ENCODE results near the gene ATG9A.
A peak's percentile ranks its signal among the peaks of the same experiment; 100 is the strongest.
"Not testable (repeated sequence)": the region's sequence is repeated elsewhere in the genome, so short reads cannot be mapped to it uniquely, and the experiment has no call there.

ATG9A gene

DNA sequence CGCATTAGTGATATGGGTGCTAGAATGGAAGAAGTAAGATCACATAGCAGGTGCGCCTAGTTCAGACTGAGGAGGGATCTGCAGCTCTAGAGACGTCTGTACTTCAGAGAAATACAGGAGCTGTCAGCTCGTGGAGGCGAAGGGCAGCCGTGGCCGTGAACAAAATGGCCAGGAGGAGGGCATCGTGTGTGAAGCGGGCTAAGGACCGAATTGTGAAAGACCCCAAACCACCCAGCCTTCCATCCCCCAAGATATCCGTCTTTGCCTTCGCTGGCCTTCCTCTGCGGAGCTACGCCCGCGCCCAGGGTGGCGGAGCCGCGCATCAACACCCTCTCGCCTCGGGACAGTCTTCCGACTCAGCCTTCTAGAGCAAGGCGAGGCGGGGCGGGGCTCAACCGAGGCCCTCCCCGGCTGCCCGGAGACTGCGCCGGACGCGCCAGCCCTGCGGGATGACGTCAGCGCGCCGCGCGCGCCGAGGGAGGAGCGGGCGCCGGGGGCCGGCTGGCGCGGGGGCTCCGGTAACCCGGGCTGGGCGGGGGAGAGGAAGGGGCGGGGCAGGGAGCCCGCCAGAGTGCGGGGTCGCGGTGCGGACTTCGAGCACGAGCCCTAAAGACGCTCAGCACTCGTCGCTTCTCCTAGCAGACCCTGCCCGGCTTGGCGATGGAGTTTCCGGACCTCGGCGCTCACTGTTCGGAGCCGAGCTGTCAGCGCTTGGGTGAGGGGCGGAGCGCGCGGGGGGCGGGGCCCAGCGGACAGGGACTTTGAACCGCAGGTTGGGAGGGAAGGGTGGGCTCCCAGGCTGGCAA is 22.9 kb downstream of the ATG9A start, which contains the start of gene ZFAND2B:
ZFAND2B (plus strand) TSS at position 455 of the 806 bp plus-strand sequence; CDS start at position 661, 206 bp downstream.
- peak; percentile 89 for DNase-seq (ENCODE audit: low read depth)

DNA sequence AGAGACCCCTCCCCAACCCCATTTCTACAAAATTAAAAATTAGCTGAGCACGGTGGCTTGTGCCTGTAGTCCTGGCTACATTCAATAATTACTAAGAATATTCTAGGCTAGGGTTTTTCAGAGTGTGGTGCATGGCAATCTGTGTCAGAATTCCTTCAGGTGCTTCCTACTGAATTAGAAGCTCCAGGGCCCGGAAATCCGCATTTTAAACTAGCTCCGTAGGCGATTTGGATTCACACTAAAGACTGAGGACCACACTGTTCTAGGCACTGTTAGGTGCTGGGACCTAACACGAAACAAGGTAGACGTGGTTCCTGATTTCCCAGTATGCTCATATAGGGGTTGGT is 23.5 kb downstream of the ATG9A start:
- DNase-seq (ENCODE audit: low read depth) = no peak

DNA sequence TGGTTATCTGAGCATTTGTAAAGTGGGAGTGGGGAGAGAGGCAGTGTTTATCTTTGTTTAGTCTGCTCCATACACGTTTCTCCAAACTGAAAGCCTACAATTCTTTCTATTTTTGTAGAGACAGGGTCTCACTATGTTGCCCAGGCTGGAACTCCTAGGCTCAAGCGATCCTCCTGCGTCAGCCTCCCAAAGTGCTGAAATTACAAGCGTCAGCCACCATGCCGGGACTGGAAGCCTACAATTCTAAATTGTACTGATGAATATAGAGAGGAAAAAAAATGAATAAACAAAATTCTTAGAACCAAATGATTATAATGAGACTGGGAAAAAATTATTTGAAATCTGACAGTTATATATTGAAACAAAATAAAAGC is 24.3 kb downstream of the ATG9A start:
- DNase-seq (ENCODE audit: low read depth) = no peak

DNA sequence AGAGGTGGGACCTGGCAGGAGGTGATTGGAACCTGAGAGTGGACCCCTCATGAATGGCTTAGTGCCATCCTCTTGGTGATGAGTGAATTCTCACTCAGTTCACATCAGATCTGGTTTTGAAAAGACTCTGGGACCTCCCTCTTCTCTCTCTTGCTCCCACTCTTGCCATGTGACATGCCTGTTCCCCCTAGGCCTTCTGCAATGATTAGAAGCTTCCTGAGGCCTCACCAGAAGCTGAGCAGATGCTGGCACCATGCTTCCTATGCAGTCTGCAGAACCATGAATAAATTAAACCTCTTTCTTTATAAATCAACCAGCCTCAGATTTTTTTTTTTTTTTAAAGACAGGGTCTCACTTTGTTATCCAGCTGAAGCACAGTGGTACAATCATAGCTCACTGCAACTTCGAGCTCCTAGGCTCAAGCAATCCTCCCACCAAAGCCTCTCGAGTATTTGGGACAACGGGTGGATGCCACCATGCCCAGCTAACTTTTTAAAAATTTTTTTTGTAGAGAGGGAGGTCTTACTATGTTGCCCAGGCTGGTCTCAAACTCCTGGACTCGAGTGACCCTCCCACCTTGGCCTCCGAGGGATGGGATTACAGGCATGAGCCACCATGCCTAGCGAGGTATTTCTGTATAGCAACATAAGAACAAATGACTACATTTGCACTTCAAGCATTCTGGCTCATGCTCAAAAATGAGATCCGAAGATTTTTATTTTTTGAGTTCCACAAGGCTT is 24.8 kb downstream of the ATG9A start:
- DNase-seq (ENCODE audit: low read depth) = no peak

DNA sequence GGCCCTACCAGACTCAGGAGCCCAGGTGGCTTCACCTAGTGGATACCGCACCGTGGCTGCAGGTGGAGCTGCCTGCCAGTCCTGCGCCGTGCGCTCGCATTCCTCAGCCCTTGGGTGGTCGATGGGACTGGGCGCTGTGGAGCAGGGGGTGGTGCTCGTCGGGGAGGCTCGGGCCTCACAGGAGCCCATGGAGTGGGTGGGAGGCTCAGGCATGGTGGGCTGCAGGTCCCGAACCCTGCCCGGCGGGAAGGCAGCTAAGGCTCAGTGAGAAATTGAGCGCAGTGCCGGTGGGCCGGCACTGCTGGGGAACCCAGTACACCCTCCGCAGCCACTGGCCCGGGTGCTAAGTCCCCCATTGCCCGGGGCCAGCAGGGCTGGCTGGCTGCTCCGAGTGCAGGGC is 28.1 kb downstream of the ATG9A start:
- DNase-seq (ENCODE audit: low read depth) = not testable (repeated sequence)

DNA sequence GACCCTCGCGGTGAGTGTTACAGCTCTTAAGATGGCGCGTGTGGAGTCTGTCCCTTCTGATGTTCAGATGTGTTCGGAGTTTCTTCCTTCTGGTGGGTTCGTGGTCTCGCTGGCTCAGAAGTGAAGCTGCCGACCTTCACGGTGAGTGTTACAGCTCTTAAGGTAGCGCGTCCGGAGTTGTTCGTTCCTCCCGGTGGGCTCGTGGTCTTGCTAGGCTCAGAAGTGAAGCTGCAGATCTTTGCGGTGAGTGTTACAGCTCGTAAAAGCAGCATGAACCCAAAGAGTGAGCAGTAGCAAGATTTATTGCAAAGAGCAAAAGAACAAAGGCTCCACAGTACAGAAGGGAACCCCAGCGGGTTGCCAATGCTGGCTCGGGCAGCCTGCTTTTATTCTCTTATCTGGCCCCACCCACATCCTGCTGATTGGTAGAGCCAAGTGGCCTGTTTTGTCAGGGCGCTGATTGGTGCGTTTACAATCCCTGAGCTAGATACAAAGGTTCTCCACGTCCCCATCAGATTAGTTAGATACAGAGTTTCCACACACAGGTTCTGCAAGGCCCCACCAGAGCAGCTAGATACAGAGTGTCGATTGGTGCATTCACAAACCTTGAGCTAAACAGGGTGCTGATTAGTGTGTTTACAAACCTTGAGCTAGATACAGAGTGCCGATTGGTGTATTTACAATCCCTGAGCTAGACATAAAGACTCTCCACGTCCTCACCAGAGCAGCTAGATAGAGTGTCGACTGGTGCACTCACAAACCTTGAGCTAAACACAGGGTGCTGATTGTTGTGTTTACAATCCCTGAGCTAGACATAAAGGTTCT is 28.7 kb downstream of the ATG9A start:
- DNase-seq (ENCODE audit: low read depth) = not testable (repeated sequence)

DNA sequence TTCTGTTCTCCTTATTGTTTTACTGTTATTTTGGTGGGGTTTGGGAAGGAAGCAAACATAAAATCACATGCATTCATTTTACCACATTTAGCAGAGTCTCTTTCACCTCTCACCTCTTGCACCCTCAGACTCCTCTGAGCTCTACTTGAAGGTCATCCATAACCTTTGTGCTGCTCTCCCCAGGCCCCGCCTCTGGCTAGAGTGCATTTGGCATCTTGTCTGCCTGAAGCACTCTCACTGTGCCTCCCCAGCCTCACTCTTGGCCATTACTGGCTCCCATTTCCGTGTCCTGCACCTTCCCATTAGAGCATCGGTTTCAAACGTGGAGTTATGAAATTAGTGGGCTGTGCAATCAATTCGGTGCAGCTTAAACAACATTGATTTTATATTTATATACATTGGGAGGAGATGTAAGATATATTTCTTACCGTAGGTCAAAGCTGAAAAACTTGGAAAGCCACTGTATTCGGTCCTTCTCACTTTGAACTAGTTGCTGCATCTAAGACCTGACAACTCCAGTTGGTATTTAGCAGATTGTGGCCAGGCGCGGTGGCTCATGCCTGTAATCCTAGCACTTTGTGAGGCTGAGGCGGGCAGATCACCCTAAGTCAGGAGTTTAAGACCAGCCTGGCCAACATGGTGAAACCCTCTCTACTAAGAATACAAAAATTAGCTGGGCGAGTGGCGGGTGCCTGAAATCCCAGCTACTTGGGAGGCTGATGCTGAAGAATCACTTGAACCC is 29.8 kb downstream of the ATG9A start:
- DNase-seq (ENCODE audit: low read depth) = no peak

DNA sequence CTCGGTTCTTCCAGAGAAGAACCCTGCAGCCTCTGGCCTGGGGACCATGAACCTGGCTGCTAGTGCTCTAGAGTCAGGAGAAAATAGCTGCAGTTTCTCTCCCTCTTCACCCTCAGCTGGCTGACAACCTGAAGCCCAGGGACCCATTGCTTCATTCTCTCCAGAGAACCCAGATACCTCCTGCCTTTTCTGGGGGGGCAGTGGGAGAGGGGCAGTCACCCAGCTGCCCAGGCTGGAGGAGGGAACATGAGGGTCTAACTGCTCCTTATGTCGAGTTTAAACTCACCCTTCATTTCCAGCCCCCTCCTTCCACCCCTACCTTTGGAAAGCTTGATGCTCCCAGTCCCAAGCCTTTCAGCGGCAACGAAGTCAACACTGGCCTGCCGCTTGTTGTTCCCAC is 30.5 kb downstream of the ATG9A start:
- DNase-seq (ENCODE audit: low read depth) = no peak

DNA sequence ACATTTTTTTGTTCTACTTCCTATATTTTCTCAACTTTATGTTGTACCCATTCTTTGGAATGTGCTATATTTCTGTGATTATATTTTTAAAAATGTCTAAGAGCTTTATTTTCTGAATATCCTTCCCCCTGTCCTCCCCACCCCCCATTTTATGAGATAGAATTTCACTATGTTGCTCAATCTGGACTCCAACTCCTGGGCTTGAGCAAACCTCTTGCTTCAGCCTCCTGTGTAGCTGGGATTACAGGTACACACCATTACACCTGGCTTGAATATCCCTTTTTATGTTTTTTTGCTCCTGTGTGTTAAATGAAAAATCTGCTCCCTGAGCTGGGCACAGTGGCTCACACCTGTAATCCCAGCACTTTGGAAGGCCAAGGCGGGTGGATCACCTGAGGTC is 32.0 kb downstream of the ATG9A start:
- DNase-seq (ENCODE audit: low read depth) = no peak

DNA sequence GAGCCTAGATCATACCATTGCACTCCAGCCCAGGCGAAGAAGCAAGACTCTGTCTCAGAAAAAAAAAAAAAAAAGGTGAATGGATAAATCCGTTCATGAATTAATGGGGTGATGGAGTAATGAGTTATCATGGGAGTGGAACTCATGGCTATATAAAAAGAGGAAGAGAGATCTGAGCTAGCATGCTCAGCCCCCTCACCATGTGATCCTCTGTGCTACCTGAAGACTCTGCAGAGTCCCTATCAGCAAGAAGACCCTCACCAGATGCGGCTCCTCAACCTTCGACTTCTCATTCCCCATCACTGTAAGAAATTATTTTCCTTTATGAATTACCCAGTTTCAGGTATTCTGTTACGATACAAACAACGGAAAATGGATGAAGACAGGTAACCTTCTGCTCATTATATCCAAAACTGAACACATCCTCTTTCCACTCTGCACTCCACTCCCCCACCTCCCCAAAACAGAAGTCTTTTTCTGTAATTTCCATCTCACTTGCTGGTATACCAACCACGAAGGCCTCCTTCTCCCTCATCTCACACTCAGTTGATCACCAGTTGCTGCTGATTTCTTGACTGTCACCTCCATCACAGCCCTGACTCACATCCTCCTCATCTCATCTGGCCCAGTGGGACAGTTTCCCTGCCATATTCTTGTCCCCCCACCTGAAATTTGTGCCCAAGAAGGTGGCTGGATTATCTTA is 42.5 kb downstream of the ATG9A start:
- no peak for DNase-seq (ENCODE audit: low read depth)

DNA sequence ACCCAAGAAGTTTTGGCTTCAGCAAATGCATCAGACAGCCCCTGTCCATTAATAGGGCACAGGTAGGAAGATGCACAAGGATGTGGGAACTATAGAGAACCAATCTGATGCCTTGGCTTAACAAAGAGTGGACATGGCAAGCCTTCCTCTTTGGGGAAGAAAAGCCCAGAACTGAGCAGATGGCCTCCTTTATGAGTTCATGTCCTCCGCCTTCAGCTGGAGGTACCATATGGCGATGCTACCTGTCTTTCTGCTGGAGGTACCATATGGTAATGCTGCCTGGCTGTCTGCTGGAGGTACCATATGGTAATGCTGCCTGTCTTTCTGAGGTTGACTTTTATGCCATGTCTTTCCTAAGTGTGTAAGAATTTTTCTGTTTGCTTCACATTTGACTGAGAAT is 45.3 kb downstream of the ATG9A start:
- DNase-seq (ENCODE audit: low read depth) = no peak

DNA sequence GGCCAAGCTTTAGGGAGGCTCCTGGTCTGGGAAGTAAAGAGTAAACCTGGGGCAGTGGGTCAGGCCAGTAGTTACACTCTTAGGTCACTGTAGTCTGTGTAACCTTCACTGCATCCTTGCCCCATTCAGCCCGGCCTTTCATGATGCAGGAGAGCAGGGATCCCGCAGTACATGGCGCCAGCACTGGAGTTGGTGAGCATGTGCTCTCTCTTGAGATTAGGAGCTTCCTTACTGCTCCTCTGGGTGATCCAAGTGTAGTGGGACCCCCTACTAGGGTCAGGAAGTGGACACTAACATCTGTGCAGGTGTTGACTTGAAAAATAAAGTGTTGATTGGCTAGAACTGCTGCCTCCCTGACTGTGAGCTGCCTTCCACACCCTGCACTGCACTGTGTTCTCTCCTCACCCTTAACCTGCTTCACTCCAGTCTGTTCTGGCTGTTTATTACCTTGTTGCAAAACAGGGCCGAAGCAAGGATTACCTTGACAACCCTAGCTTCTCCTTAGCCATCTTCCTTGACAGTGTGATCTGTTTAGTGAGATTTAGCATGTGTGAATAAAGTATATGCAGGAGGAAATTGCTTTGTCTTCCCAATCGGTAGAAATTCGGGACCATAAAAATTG is 46.2 kb downstream of the ATG9A start:
- no peak for DNase-seq (ENCODE audit: low read depth)

DNA sequence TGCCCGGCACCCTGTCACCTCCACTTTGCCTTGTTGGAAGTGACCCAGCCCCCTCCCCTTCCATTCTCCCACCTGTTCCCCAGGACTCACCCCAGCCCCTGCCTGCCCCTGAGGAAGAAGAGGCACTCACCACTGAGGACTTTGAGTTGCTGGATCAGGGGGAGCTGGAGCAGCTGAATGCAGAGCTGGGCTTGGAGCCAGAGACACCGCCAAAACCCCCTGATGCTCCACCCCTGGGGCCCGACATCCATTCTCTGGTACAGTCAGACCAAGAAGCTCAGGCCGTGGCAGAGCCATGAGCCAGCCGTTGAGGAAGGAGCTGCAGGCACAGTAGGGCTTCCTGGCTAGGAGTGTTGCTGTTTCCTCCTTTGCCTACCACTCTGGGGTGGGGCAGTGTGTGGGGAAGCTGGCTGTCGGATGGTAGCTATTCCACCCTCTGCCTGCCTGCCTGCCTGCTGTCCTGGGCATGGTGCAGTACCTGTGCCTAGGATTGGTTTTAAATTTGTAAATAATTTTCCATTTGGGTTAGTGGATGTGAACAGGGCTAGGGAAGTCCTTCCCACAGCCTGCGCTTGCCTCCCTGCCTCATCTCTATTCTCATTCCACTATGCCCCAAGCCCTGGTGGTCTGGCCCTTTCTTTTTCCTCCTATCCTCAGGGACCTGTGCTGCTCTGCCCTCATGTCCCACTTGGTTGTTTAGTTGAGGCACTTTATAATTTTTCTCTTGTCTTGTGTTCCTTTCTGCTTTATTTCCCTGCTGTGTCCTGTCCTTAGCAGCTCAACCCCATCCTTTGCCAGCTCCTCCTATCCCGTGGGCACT is 46.9 kb downstream of the ATG9A start:
- no peak for DNase-seq (ENCODE audit: low read depth)

DNA sequence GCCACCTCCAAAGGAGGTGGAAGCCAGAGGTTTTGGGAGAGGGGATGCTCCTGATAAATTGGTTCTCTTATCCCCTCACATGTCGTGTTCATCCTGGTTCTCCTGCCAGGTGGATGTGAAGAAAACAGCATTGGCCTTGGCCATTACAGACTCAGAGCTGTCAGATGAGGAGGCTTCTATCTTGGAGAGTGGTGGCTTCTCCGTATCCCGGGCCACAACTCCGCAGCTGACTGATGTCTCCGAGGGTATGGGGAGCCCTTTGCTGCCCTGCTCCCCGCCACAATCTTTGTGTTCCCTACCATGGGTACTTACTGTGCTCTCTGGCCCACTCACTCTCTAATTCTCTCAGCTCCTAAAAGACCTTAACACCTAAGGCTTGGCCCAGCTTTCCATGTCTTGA is 47.9 kb downstream of the ATG9A start:
- DNase-seq (ENCODE audit: low read depth) = no peak

DNA sequence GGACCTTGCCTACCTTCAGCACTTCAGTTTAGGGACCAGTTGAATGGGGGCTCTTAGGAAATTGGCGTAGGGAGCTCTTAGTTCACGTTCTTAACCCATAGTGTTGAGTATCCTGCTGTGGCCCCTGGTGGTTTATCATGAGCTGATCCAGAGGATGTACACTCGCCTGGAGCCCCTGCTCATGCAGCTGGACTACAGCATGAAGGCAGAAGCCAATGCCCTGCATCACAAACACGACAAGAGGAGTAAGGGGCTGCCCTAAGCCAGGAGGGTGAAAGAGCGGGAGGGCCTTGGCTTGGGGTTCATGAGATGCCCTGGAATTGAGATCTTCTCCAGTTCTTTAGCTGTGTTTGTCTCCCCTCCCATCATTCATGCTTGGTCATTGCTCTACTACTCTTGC is 48.5 kb downstream of the ATG9A start:
- no peak for DNase-seq (ENCODE audit: low read depth)

DNA sequence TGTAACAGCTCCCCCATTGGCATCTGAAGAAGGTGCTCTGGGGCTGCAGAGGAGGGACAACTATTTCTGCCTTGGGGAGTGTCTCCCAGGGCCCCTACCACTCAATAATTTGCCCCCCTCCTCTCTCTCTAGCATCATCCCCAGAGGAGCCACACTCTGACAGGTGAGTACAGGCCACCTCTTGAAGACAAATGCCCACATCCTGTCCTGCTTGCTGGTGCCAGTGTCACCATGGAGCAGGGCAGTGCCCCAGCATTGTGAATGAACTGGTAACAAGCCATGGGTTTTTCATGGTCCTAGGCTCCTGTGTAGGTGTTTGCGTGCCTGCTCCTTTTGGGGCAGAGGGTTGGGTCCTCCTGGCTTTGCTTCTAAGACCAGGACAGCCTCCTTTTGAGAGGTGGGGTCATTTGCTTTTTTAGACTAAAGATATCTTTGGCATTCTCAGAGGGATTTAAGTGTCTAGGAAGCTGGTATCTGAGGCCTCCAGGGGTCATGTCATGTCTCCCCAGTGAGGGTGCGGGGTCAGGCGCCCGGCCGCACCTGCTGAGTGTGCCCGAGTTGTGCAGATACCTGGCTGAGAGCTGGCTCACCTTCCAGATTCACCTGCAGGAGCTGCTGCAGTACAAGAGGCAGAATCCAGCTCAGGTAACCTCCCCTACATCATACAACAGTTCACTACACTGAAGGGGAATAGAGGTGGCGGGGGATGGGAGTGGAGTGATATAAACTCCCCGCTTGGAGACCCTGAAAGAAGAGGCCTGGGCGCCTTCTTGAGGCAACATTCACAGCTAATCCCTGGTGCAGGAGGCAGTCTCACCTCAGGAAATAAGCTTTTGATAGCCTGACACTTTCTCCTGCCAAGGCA is 49.6 kb downstream of the ATG9A start:
- DNase-seq (ENCODE audit: low read depth) = no peak

DNA sequence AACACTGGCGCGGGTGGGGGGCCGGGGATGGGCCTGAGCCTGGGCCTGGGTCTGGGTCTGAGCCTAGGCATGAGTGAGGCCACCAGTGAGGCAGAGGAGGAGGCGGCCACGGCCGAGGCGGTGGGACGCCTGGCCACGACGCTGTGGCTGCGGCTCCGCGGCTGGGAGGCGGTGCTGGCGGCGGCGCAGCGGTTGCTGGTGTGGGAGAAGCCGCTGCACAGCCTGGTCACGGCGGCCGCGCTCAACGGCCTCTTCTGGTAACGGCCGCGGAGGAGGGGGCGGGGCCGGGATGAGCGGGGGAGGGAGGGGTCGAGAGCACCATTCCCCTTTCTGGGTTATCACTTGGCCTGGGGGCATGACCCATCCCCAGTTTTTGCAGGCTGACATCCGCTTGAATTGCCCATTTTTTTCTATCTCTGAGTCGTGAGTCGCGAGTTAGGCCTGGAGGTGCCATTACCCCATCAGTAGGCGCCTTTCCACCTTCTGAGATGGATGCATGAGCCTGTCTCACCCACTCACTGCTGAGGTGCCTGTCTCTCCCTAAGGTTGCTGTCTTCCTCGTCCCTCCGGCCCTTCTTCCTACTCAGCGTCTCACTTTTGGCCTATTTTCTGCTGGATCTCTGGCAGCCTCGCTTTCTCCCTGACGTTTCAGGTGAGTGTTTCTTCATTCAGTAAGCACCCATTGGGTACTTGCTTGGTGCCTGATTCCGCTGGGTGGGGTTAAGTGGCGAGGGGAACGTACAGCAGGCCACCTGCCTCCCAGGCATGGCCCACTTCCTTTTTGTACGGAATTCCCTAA is 50.9 kb downstream of the ATG9A start:
- no peak for DNase-seq (ENCODE audit: low read depth)
